IPS DF 6.9 (cell line): ENCODE measurements around the gene DCLK2.

ENCODE experiments used
- DNase-seq: peaks from one replicate; pipeline ENCODE4 v3.0.0-alpha.2; 2013; ENCODE audit warnings: low read depth, low spot score
- H3K27ac ChIP-seq: one replicate; pipeline ENCODE4 v1.5.1; 2013; ENCODE audit warnings: low read length, control low read depth
- H3K27me3 ChIP-seq: 2 replicates; pipeline ENCODE4 v1.6.1; 2013; ENCODE audit warnings: mild to moderate bottlenecking, low read length; ENCODE audit not compliant: control insufficient read depth, insufficient read depth
- H3K36me3 ChIP-seq: 2 replicates; pipeline ENCODE4 v1.6.1; 2013; ENCODE audit warnings: low read length; ENCODE audit not compliant: control insufficient read depth, insufficient read depth
- H3K4me1 ChIP-seq: 2 replicates; pipeline ENCODE4 v1.6.1; 2013; ENCODE audit warnings: low read length; ENCODE audit not compliant: control insufficient read depth, insufficient read depth
- H3K4me3 ChIP-seq: 2 replicates; pipeline ENCODE4 v1.5.1; 2013; ENCODE audit warnings: mild to moderate bottlenecking, low read length
- H3K9me3 ChIP-seq: 2 replicates; pipeline ENCODE4 v1.6.1; 2013; ENCODE audit warnings: low read length, inconsistent platforms; ENCODE audit not compliant: control insufficient read depth, insufficient read depth
- WGBS: extraction: QIAGEN DNeasy Blood & Tissue Kit; methylation state at CpG from one replicate; pipeline ENCODE4 v1.1.7; 2013; ENCODE audit warnings: mixed read lengths, missing lambda C conversion rate; ENCODE audit not compliant: insufficient read length, insufficient coverage; 5-methylcytosine and 5-hydroxymethylcytosine counted together

Gene DCLK2

DNA sequence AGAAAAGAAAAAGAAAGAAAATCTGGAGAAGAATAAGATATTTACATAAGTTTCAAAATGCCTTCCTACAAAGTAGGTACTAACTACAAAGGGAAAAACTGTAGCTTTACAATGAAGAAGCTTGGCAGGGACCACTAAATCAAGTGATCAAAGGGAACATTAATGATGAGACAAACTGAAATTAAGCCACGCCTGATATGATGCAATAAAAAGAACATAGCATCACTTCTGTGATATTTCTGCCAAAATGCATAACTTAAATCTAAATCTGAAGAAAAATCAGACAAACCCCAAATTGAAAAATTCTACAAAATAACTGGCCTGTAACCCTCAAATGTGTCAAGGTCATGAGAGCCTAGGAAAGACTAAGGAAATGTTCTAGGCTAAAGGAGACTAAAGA, 8.9 kb upstream of the DCLK2 start:
- DNase-seq: no peak
- Histone ChIP-seq H3K27ac (no peak overlapping the region), H3K36me3 (no peaks in the 10 kb centered on the region), H3K4me1 (no peaks in the 10 kb centered on the region), H3K9me3 (no peaks in the 10 kb centered on the region), H3K27me3 (no peaks in the 10 kb centered on the region), H3K4me3 (no peak overlapping the region)
- no CpG with 5 or more reads among the region's 1 CpG for WGBS

DNA sequence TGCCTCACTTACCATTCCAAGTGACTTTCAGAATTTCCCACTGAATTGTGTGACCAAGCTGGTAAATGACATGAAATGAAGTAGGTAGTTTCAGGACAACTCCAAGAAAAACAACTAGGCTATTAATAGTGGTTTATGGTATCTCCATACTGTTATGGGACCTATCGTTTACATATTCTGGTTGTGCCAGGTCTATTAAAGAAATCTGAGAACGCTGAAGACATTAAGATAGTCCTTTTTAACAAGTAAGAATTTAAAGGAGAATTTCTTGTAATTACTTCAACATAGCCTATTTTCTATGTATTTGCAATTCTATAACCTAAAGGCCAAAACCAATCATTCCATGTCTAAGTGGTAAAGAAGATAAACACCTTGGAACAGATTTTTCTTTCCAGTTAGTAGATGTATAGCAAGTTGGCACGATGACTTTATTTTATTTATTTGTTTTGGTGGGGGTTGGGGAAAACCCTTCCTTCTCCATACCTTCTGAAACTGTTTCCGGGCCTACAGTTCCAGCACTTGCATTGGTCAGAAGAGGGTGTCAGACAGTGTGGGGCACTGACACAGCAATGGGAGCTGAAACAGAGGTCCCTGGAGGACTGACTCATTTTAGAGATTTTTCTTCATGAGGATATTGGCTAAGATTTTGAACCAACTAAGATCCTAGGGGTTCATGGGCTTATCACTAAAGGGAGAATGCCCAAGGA, 7.6 kb upstream of the DCLK2 start:
- Histone ChIP-seq H3K4me3 (no peak overlapping the region), H3K4me1 (no peaks in the 10 kb centered on the region), H3K36me3 (no peaks in the 10 kb centered on the region), H3K27me3 (no peaks in the 10 kb centered on the region), H3K27ac (no peak overlapping the region), H3K9me3 (no peaks in the 10 kb centered on the region)
- DNase-seq: no peak
- WGBS: no CpG with 5 or more reads among the region's 4 CpGs

DNA sequence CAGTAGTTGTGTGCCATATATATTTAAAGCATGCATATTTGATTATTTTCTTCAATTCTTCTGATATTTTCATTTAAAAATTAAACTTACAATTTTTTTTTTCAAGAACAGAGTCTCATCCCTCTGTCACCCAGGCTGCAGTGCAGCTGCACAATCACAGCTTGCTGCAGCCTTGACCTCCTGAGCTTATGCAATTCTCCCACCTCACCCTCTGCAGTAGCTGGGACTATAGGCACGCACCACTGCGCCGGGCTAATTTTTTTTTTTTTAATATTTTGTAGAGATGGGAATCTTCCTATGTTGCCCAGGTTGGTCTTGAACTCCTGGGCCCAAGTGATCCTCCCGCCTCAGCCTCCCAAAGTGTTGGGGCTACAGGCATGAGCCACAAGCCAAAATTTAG, 5.8 kb upstream of the DCLK2 start:
- H3K9me3 ChIP-seq: no peaks in the 10 kb centered on the region
- WGBS: no CpG with 5 or more reads among the region's 4 CpGs
- H3K27ac ChIP-seq: no peak overlapping the region
- DNase-seq: no peak
- no peaks in the 10 kb centered on the region; the same call in 1 of the 2 replicates for H3K27me3 ChIP-seq
- no peaks in the 10 kb centered on the region for H3K4me1 ChIP-seq
- no peaks in the 10 kb centered on the region for H3K36me3 ChIP-seq
- no peak overlapping the region for H3K4me3 ChIP-seq

DNA sequence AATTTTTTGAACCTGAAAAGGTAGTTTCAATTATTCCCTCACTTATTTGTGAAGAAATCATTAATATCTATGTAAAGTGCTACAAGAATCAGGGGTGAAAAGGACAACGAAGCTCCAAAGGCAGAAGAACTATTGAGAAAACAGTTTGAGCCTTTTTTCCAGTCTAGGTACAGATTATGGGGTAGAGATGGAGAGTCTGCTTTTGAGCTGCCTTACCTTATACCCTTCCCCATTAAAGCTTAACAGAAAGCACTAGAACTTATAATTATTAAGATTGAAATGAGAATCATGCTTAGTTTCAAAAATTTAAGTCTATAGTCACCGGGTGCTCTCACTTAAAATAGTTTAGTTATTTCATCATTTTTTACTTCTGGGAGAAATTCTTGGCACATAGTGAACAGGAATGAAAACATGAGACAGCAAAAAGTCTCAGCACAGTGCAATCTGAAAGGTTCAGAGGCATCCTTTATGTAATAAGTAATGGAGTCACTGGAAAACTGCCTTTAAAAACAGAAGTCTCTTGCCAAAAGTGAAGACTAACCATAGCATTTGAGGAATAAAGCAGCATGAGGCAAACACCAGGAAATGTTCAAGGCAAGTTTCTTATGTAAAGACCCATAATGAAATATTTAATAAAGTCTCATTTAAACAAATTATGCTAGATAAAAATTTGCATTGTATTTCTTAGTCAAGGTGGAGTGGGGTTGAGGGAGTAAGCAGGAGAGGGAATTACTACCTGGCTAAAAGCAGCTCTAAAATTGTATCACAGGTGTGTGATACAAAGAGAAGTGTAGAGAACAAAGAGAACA, 5.1 kb upstream of the DCLK2 start:
- Histone ChIP-seq H3K9me3 (no peaks in the 10 kb centered on the region), H3K4me1 (no peaks in the 10 kb centered on the region), H3K27ac (no peak overlapping the region), H3K27me3 (no peaks in the 10 kb centered on the region; the same call in 1 of the 2 replicates), H3K36me3 (no peaks in the 10 kb centered on the region), H3K4me3 (no peak overlapping the region)
- DNase-seq: no peak
- WGBS: no CpG with 5 or more reads among the region's 2 CpGs

DNA sequence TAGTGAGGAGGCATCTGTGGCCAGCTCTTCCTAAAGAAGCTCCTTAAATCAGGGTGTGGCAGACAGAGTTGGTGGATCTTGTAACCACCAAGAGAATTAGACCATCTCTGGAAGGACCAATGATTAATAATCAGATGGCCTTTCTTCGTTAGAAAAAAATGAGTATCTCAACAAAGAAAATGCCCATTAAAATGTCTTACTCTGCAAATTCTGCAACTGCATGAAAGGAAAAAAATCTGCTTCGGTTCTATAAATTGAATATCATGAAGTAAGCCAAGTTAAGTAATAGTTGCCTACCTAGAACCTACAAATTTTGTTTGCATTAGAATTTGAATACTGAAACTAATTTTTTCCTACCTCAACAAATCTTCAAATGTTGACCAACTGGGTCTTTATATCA, 4.2 kb upstream of the DCLK2 start:
- Histone ChIP-seq H3K4me1 (no peaks in the 10 kb centered on the region), H3K36me3 (no peaks in the 10 kb centered on the region), H3K9me3 (no peaks in the 10 kb centered on the region), H3K27ac (no peak overlapping the region), H3K4me3 (no peak overlapping the region), H3K27me3 (no peaks in the 10 kb centered on the region; the same call in 1 of the 2 replicates)
- DNase-seq: no peak
- no CpG with 5 or more reads among the region's 2 CpGs for WGBS

DNA sequence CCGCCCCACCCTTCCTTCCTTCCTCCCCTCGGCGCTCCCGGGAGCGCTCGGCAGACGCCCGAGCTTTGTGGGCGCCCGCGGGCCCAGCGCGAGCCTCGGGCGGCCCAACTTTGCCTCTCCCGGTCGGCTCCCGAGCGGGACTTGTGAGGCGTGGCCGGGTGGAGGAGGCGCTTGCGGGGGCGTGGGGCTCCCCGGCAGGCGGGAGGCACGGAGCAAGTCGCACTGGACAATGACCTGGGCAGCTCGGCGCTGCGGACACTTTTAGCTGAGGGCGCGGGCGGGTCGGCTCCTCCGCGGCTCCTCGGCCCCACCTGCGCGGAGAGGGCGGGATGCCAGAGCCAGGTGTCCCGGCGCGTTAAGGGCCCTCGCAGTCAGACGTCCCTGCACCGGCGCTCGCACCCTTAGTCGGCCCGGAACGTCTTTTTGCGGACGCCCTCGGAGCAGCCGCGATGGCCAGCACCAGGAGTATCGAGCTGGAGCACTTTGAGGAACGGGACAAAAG, 385 bp downstream of the DCLK2 start:
- DNase-seq: no peak
- no peaks in the 10 kb centered on the region for H3K9me3 ChIP-seq
- H3K36me3 ChIP-seq: no peaks in the 10 kb centered on the region
- H3K4me3 ChIP-seq: peak overlapping the region; percentile 64
- H3K27ac ChIP-seq: no peak overlapping the region
- WGBS: no CpG with 5 or more reads among the region's 59 CpGs
- no peaks in the 10 kb centered on the region for H3K4me1 ChIP-seq
- peaks cover 10% of the 10 kb centered on the region; the same call in 1 of the 2 replicates for H3K27me3 ChIP-seq

DNA sequence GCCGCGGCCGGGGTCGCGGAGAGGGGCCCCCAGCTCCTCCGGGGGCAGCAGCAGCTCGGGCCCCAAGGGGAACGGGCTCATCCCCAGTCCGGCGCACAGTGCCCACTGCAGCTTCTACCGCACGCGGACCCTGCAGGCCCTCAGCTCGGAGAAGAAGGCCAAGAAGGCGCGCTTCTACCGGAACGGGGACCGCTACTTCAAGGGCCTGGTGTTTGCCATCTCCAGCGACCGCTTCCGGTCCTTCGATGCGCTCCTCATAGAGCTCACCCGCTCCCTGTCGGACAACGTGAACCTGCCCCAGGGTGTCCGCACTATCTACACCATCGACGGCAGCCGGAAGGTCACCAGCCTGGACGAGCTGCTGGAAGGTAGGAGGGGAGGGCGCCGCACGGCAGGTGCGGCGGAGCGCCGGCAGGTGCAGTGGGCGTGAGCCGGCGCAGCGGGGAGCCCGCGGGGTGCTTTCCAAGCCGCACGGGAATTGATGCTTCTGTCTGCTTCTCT, 886 bp downstream of the DCLK2 start:
- Histone ChIP-seq H3K36me3 (no peaks in the 10 kb centered on the region), H3K4me1 (no peaks in the 10 kb centered on the region), H3K4me3 (peak overlapping the region; percentile 64; the same call in 1 of the 2 replicates), H3K9me3 (no peaks in the 10 kb centered on the region), H3K27ac (no peak overlapping the region), H3K27me3 (peaks cover 10% of the 10 kb centered on the region; the same call in 1 of the 2 replicates)
- no CpG with 5 or more reads among the region's 47 CpGs for WGBS
- DNase-seq: no peak

DNA sequence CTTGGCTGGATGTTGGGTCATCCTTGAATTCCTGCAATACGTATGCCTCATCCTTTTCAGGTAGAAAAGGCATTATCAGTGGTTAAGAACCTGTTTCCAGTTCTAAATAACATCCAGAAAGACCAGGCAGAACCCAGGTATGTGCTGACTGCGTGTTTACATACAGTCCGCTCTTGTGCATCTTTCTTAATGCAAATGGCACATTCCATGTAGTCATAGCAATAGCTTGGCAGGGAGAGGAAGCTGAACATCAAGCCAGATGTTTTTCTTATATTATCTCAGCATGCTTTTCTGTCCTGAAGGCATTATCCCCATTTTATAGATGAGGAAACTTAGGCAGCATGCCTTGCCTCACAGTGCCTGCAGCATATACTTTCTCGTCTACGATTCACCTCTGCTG, 2.1 kb downstream of the DCLK2 start:
- no peak for DNase-seq
- no peaks in the 10 kb centered on the region for H3K36me3 ChIP-seq
- H3K4me3 ChIP-seq: no peak overlapping the region
- H3K27me3 ChIP-seq: peaks cover 10% of the 10 kb centered on the region; the same call in 1 of the 2 replicates
- no peak overlapping the region for H3K27ac ChIP-seq
- no CpG with 5 or more reads among the region's 5 CpGs for WGBS
- no peaks in the 10 kb centered on the region for H3K4me1 ChIP-seq
- no peaks in the 10 kb centered on the region for H3K9me3 ChIP-seq

DNA sequence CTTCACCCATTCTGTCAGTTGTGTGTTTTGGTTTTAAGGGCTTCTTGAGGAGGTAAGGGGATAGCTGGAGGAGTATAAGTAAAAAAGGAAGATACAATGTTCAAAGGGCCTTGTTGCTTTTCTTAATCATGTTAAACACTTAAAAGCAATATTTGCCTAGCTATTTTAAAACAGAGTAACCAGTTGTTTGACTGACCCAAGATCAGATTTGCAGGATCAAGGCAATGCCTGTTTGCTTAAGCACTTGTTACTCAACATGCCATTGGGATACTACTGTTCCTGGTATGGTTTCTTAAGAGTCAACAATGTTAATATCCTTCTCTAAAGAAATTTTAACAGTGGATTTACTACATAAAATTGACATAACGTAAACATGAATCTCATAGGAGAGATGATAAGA, 2.6 kb downstream of the DCLK2 start:
- DNase-seq: no peak
- Histone ChIP-seq H3K4me3 (no peak overlapping the region), H3K27ac (no peak overlapping the region), H3K36me3 (no peaks in the 10 kb centered on the region), H3K4me1 (no peaks in the 10 kb centered on the region), H3K27me3 (peaks cover 10% of the 10 kb centered on the region; the same call in 1 of the 2 replicates), H3K9me3 (no peaks in the 10 kb centered on the region)
- no CpG with 5 or more reads among the region's 1 CpG for WGBS

DNA sequence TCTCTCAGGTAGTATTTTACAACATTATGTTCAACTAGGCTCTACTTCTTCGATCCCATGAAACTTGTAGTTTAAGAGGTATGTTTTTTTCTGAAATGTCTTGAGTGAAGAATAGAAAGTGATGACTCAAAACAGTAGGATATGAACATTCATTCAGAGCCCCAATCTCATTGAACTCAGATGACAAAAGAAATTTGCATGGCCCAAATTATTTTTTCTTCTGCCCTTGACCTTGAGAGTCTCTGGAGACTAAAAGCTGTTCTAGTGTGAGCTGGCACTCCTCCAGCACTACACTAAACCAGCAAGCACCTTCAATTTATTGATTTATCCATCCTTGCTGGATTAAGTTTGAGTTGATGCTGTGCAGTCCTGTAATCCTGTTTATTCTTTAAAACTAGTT, 4.0 kb downstream of the DCLK2 start:
- H3K27me3 ChIP-seq: peaks cover 10% of the 10 kb centered on the region; the same call in 1 of the 2 replicates
- no CpG with 5 or more reads among the region's 1 CpG for WGBS
- no peaks in the 10 kb centered on the region for H3K4me1 ChIP-seq
- H3K9me3 ChIP-seq: no peaks in the 10 kb centered on the region
- no peaks in the 10 kb centered on the region for H3K36me3 ChIP-seq
- H3K27ac ChIP-seq: no peak overlapping the region
- DNase-seq: no peak
- H3K4me3 ChIP-seq: no peak overlapping the region
